Caco-2 (cell line): Measurements from ENCODE around the gene CD38. TPM values are rescaled to one million over a fixed set of nuclear protein-coding genes. Genes with fewer than 3 reads are reported as not detected.

Source experiments
- BruUV-seq: library from RNA; stranded (reverse); fragments of 400-500 nt; replicated peaks from 2 replicates; lab custom pipeline; 2021; lab: Mats Ljungman, UMichigan
- CTCF ChIA-PET: fragments of 300-600 bp; sonication (Branson Sonifier 250); formaldehyde crosslinking; loops from one replicate; lab custom pipeline; 2022; ENCODE audit warnings: antibody characterized with exemption; lab: Charles Lee
- POLR2A ChIA-PET: fragments of 300-600 bp; sonication (Branson Sonifier 250); formaldehyde crosslinking; loops from one replicate; lab custom pipeline; 2022; ENCODE audit warnings: antibody characterized with exemption; lab: Charles Lee
- DNase-seq, 2 experiments: peaks; one replicate each; pipeline versions ENCODE4 v3.0.0 to v3.0.0-alpha.2; 2020 to 2022
- H3K27me3 ChIP-seq: replicated peaks from 2 replicates; pipeline ENCODE4 v1.6.0; 2011; ENCODE audit warnings: low read length; ENCODE audit not compliant: control insufficient read depth, insufficient read depth
- H3K36me3 ChIP-seq: 2 replicates; pipeline ENCODE4 v1.5.1; 2011; ENCODE audit warnings: low read length; ENCODE audit not compliant: control insufficient read depth, insufficient read depth
- H3K4me1 ChIP-seq: fragments of 250-450 bp; sonication (Bioruptor Pico); 2 replicates; pipeline ENCODE4 v1.5.1; 2020; ENCODE audit warnings: mild to moderate bottlenecking
- H3K4me3 ChIP-seq: 2 replicates; pipeline ENCODE4 v1.5.1; 2011; ENCODE audit warnings: low read depth, mild to moderate bottlenecking, control low read depth, low read length
- H3K9me3 ChIP-seq: fragments of 250-450 bp; sonication (Bioruptor Pico); 2 replicates; pipeline ENCODE4 v1.5.1; 2020; ENCODE audit warnings: mild to moderate bottlenecking, moderate library complexity
- H3K27ac Mint-ChIP-seq: one replicate; pipeline ENCODE4 v1.8.0; 2022; ENCODE audit warnings: mixed read lengths; ENCODE audit not compliant: unreplicated experiment
- H3K27me3 Mint-ChIP-seq: one replicate; pipeline ENCODE4 v1.8.0; 2022; ENCODE audit warnings: mixed read lengths; ENCODE audit not compliant: insufficient read depth, unreplicated experiment
- H3K36me3 Mint-ChIP-seq: one replicate; pipeline ENCODE4 v1.8.0; 2022; ENCODE audit warnings: mild to moderate bottlenecking, mixed read lengths; ENCODE audit not compliant: insufficient read depth, unreplicated experiment
- H3K4me1 Mint-ChIP-seq: one replicate; pipeline ENCODE4 v1.8.0; 2022; ENCODE audit warnings: low read depth, mixed read lengths; ENCODE audit not compliant: unreplicated experiment
- H3K4me3 Mint-ChIP-seq: one replicate; pipeline ENCODE4 v1.8.0; 2022; ENCODE audit warnings: mild to moderate bottlenecking, moderate library complexity, mixed read lengths; ENCODE audit not compliant: unreplicated experiment
- H3K9me3 Mint-ChIP-seq: one replicate; pipeline ENCODE4 v1.8.0; 2022; ENCODE audit warnings: mixed read lengths; ENCODE audit not compliant: unreplicated experiment
- intact Hi-C: fragments of 100-400 bp; cut with micrococcal nuclease; formaldehyde crosslinking; loops from one replicate; pipeline ENCODE4 v1.10.0; 2022; ENCODE audit not compliant: unreplicated experiment
- total RNA-seq: library from RNA; stranded (reverse); gene quantifications from 2 replicates; pipeline ENCODE4 v1.2.3, GENCODE V29; 2022
- TF ChIP-seq, protein P1 (sequence below), 2 experiments: fragments of 200-600 bp in 1 of 2; IDR thresholded peaks; 1 replicate in 1 of 2; 2 replicates in 1 of 2; pipeline versions ENCODE4 v1.5.1 to v1.8.0; 2011 to 2022; ENCODE audit warnings: antibody characterized with exemption in 1 of 2, control low read depth in 1 of 2, inconsistent platforms in 1 of 2, low read depth in 1 of 2, low read length in 1 of 2, mild to moderate bottlenecking in 1 of 2, moderate library complexity in 1 of 2; ENCODE audit not compliant: insufficient read depth in 1 of 2, severe bottlenecking in 1 of 2, unreplicated experiment in 1 of 2

The CD38 gene
- total RNA-seq, 1 experiment from 2014 or later = not detected

DNA sequence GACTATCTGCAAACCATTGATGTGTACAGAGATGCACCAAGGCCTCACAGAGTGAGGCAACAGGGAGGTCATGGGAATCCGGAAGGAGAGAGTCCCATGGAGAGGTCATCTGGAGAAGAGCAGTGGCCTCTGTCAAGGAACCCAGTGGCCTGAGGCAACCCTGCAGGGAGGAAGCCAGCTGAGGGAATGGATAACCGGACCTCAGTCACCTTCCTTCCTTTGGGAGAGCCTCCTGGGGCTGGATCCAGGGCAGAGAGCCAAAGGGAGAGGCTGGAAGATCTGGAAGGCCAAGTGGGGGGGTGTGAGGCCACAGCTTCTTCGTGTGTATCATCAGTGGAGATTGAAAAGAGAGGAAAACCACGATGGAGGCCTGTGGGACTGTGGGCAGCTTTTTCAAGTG, 24.3 kb upstream of the CD38 start:
- no peaks in the 10 kb centered on the region for H3K4me1 Mint-ChIP-seq
- CTCF ChIA-PET = no interaction called here
- H3K27ac Mint-ChIP-seq = no peak overlapping the region

DNA sequence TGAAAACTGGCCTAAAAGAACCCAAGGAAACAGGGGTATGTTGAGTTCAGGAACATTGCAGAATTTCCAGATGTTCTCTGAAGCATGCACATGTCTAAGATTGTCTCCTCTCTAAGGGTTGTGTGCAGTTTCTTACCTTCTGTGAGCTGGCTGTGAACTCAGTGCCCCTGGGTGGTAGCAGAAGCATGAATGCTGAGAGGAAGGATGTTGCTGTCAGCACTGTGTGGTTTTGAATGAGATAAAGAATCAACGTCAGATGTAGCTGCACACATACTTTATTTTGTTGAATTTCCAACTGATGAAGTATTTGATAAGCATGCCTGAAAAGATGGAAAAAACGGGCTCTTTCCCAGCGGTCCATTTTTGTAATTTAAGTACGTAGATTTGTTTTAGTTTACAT, 23.8 kb upstream of the CD38 start:
- Mint-ChIP-seq H3K4me3 (no peak overlapping the region), H3K27ac (no peak overlapping the region), H3K4me1 (no peaks in the 10 kb centered on the region), H3K27me3 (peaks cover 2% of the 10 kb centered on the region), H3K9me3 (peaks cover 13% of the 10 kb centered on the region), H3K36me3 (no peaks in the 10 kb centered on the region)
- POLR2A ChIA-PET = no interaction called here
- no TSS peak for BruUV-seq
- intact Hi-C loops = no loop called here
- Histone ChIP-seq H3K36me3 (no peaks in the 10 kb centered on the region), H3K4me3 (no peak overlapping the region), H3K27me3 (no peaks in the 10 kb centered on the region), H3K4me1 (no peaks in the 10 kb centered on the region), H3K9me3 (no peaks in the 10 kb centered on the region)
- CTCF ChIA-PET = no interaction called here
- TF ChIP-seq, protein P1, sequence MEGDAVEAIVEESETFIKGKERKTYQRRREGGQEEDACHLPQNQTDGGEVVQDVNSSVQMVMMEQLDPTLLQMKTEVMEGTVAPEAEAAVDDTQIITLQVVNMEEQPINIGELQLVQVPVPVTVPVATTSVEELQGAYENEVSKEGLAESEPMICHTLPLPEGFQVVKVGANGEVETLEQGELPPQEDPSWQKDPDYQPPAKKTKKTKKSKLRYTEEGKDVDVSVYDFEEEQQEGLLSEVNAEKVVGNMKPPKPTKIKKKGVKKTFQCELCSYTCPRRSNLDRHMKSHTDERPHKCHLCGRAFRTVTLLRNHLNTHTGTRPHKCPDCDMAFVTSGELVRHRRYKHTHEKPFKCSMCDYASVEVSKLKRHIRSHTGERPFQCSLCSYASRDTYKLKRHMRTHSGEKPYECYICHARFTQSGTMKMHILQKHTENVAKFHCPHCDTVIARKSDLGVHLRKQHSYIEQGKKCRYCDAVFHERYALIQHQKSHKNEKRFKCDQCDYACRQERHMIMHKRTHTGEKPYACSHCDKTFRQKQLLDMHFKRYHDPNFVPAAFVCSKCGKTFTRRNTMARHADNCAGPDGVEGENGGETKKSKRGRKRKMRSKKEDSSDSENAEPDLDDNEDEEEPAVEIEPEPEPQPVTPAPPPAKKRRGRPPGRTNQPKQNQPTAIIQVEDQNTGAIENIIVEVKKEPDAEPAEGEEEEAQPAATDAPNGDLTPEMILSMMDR (IDR thresholded peaks at IDR 0.05; ENCODE audit: insufficient read depth in 1 of 2, low read depth in 1 of 2, low read length in 1 of 2, severe bottlenecking in 1 of 2, unreplicated experiment in 1 of 2) = no peak
- no peak for DNase-seq

More for the DNA sequence above, 24.3 kb upstream of the CD38 start:
- no peaks in the 10 kb centered on the region for H3K9me3 ChIP-seq
- H3K36me3 Mint-ChIP-seq = no peaks in the 10 kb centered on the region
- H3K27me3 ChIP-seq = no peaks in the 10 kb centered on the region; the same call in 1 of the 2 replicates
- H3K36me3 ChIP-seq = no peaks in the 10 kb centered on the region
- POLR2A ChIA-PET = no interaction called here
- BruUV-seq = no TSS peak
- H3K9me3 Mint-ChIP-seq = peaks cover 9% of the 10 kb centered on the region
- H3K4me1 ChIP-seq = no peaks in the 10 kb centered on the region
- intact Hi-C loops = no loop called here
- no peak overlapping the region for H3K4me3 Mint-ChIP-seq
- TF ChIP-seq, protein P1 (IDR thresholded peaks at IDR 0.05; ENCODE audit: insufficient read depth in 1 of 2, low read depth in 1 of 2, low read length in 1 of 2, severe bottlenecking in 1 of 2, unreplicated experiment in 1 of 2) = no peak
- no peak for DNase-seq
- H3K27me3 Mint-ChIP-seq = peaks cover 2% of the 10 kb centered on the region
- no peak overlapping the region for H3K4me3 ChIP-seq

DNA sequence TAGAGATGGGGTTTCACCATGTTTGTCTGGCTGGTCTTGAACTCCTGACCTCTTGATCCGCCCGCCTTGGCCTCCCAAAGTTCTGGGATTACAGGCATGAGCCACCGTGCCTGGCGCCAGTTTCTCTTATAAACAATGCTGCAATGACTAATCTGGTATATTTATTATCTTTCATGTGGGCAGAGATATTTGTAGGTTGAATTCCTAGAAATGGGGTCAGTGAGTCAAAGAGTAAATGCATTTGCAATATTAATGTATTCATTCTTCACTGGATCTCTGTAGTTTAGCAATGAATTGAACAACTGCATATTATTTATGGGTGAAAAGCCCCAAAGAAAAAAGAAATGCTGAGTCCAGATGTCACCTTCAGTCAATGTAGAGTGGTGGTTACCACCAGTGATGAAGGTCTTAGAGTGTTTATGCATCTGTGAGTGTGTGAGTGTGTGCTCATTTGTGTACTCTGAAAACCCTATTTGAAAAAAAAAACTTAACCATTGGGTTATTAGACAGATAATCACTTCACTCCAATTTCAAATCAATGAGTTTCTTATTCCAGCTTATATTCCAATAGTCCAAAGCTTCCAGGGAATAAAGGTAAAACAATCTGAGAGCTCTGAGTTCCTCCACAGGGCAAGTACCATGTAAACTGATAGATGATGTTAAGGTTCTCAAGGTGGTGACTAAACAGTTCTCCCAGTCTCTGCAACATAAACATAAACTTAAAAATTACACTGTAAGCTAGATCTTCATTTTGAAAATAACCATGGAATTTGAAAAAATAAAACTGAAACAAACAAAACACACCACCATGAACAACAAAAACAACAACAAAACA, 22.6 kb upstream of the CD38 start:
- Mint-ChIP-seq H3K27ac (no peak overlapping the region), H3K9me3 (peaks cover 18% of the 10 kb centered on the region), H3K4me3 (no peak overlapping the region), H3K4me1 (no peaks in the 10 kb centered on the region), H3K36me3 (no peaks in the 10 kb centered on the region), H3K27me3 (peaks cover 5% of the 10 kb centered on the region)
- no peaks in the 10 kb centered on the region for H3K36me3 ChIP-seq
- no peaks in the 10 kb centered on the region for H3K27me3 ChIP-seq
- ChIA-PET CTCF (no interaction called here), POLR2A (no interaction called here)
- no peak overlapping the region for H3K4me3 ChIP-seq
- DNase-seq = no peak
- TF ChIP-seq, protein P1 (IDR thresholded peaks at IDR 0.05; ENCODE audit: insufficient read depth in 1 of 2, low read depth in 1 of 2, low read length in 1 of 2, severe bottlenecking in 1 of 2, unreplicated experiment in 1 of 2) = no peak
- intact Hi-C loops = loop anchor here (2.0 kb wide), 1 partner anchor 25 kb away; no protein-coding TSS in a partner anchor
- no peaks in the 10 kb centered on the region for H3K9me3 ChIP-seq
- BruUV-seq = no TSS peak
- no peaks in the 10 kb centered on the region for H3K4me1 ChIP-seq
